NT2/D1 (cell line): ENCODE results near the gene FYB1.

Experiments
- SUZ12 ChIP-seq: IDR thresholded peaks from 2 replicates; pipeline ENCODE4 v1.6.1; 2011; ENCODE audit not compliant: insufficient read length, insufficient read depth; ENCODE audit errors: extremely low read depth
- YY1 ChIP-seq: IDR thresholded peaks from 2 replicates; pipeline ENCODE4 v1.6.1; 2011; ENCODE audit not compliant: insufficient read length, insufficient read depth
- ZNF274 ChIP-seq: IDR thresholded peaks from 2 replicates; pipeline ENCODE4 v1.6.1; 2011; ENCODE audit warnings: mild to moderate bottlenecking, low read depth, low read length

GRCh38 chr5:39194466-39195136 lies 24.8 kb downstream of the FYB1 start:
- TF ChIP-seq SUZ12: no peak
- TF ChIP-seq ZNF274: no peak
- no peak for TF ChIP-seq YY1
